Activated CD8-positive, alpha-beta memory T cell treated with anti-CD3 and anti-CD28 coated beads for 1 hour (primary cell): Measurements from ENCODE around the gene ANKRD24.
"Not testable (repeated sequence)": the region's sequence is repeated elsewhere in the genome, so short reads cannot be mapped to it uniquely, and the experiment has no call there.

Experiments
- DNase-seq, 2 donors: peaks; one replicate each; pipeline ENCODE4 v3.0.0-alpha.2; 2020; ENCODE audit warnings: low read depth in 1 of 2; ENCODE audit errors: extremely low read depth in 1 of 2

The ANKRD24 gene

DNA sequence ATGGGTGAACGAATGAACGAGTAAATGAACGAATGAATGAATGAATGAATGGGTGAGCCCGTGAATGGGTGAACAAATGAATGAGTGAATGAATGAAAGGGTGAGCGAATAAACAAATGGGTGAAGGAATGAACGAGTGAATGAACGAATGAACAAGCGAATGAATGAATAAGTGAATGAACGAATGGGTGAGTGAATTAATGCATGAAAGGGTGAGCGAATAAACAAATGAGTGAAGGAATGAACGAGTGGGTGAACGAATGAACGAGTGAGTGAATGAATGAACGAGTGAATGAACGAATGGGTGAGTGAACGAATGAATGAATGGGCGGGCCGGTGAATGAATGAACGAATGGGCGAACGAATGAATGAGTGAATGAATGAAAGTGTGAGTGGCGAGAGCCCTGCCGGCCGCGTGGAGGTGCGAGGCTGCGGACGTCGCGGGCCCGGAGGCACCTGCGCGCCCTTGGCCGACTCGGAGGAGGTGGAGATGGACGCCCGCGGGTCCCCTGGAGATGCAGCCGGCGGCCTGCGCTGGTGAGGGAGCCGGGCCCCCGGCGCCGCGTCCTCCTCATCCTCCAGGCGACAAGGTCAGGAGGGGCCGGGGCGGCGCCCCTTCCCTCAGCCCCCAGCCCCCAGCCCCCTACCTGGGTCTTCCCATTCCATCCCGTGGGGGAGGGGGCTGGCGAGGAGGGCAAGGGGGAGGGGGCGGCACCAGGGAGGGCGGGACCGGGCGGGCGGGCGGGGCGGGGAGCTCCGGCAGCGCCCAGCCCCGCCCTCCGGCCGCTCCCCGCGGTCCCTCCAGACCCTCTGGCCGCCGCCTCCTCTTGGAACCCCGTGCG, 15.4 kb downstream of the ANKRD24 start:
- no peak for DNase-seq

GRCh38 chr19:4198467-4199126, 16.1 kb downstream of the ANKRD24 start:
- no peak for DNase-seq

- no peak for DNase-seq
These were observed 17.3 kb downstream of the ANKRD24 start for GRCh38 chr19:4199699-4200293.

DNA sequence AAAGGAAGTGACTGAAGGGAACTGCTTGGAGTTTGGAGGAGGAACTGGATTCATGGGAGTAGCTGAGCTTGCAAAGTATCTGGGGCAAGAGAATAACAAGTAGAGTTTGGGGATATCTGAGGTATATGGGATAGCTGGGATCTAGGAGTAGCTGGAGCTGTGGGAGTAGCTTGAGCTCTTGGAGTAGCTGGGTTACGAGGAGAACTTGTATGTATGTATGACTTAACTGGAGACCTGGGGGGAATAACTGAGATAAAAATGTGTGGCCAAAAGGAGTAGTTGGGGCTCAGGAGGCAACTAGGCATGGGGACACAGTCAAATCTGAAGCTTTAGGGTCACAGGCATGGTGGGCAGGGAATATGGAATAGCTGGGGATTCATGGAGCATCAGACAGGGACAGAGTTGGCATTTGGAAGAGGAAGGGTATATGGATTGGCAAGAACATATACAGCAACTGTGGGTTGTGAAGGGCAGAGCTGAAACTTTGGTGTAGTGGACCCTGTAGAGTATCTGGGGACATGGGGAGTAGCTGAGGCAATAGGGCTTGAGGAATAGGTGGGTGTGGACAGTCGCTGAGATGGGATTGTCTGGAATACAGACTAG, 18.6 kb downstream of the ANKRD24 start:
- no peak for DNase-seq

GRCh38 chr19:4201798-4202197, 19.3 kb downstream of the ANKRD24 start:
- no peak for DNase-seq

DNA sequence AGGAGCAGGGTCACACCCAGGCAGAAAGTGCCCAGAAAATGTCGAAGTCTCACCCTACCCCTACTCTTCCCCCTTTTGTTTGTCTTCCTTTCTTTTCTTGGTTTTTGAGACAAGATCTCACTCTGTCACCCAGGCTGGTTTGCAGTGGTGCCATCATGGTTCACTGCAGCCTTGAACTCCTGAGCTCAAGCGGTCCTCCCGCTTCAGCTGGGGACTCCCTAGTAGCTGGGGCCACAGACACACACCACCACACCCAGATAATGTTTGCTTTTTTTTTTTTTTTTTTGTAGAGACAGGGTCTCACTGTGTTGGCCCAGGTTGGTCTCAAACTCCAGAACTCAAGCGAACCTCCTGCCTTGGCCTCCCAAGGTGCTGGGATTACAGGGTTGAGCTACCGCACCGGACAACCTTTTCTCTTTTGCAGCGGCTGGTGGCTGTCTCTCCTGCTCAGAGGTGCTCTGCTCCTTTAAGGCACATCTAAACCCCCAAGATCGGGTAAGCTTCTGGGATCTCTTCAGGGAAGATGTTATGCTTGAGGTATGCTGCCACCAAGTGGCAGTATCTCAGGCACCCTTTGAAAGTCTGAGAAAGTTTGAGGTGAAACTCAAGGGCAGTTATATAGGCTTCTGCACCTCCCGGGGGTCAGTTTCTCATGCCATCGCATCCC, 24.5 kb downstream of the ANKRD24 start:
- no peak for DNase-seq

GRCh38 chr19:4208385-4209094, 26.1 kb downstream of the ANKRD24 start:
- DNase-seq = no peak

DNA sequence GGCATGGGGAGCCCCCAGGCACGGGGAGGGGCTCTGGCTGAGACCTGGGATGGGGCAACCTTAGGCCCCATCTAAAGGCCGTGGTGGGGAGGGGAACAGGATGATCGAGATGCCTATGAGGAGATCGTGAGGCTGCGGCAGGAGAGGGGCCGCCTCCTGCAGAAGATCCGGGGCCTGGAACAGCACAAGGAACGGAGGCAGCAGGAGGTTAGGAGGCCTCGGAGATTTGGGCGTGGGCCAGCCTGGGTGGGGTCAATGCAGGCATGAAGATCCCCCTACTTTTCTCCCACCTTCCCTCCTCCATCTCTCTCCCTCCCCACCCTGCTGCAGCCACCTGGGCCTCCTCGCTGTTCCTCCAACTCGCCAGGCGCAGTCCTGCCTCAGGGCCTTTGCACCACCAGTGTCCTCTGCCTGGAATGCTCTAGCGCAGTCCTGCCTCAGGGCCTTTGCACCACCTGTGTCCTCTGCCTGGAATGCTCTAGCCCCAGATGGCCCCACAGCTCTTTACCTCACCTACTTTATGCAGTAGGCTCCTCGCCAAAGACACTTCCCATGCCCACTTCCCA, 27.8 kb downstream of the ANKRD24 start:
- DNase-seq = no peak

- no peak for DNase-seq
These were observed 30.6 kb downstream of the ANKRD24 start for GRCh38 chr19:4213116-4213515.

- DNase-seq = no peak
These were observed 33.3 kb downstream of the ANKRD24 start for GRCh38 chr19:4215807-4216206.

- DNase-seq = no peak
These were observed 34.4 kb downstream of the ANKRD24 start for GRCh38 chr19:4216846-4217245.

DNA sequence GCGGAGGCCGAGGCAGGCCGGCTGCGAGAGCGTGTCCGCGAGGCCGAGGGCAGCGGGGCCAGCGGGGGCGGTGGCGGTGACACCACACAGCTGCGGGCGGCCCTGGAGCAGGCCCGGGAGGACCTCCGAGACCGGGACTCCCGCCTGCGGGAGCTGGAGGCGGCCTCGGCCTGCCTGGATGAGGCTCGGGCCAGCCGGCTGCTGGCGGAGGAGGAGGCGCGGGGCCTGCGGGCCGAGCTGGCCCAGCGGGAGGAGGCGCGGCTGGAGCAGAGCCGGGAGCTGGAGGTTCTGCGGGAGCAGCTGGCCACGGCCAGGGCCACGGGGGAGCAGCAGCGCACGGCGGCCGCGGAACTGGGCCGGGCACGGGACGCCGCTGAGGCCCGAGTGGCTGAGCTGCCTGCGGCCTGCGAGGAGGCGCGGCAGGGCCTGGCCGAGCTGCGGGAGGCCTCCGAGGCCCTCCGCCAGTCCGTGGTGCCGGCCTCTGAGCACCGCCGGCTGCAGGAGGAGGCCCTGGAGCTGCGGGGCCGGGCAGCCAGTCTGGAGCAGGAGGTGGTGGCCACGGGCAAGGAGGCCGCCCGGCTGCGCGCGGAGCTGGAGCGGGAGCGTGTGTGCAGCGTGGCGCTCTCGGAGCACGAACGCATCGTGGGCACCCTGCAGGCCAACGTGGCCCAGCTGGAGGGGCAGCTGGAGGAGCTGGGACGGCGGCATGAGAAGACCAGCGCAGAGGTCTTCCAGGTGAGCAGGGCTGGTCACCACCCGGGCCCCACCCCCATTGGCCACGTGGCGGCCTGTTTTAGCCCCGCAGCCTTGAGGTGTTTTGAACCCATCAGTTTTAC, 35.2 kb downstream of the ANKRD24 start:
- no peak for DNase-seq

GRCh38 chr19:4218523-4218922, 36.0 kb downstream of the ANKRD24 start:
- not testable (repeated sequence) for DNase-seq

DNA sequence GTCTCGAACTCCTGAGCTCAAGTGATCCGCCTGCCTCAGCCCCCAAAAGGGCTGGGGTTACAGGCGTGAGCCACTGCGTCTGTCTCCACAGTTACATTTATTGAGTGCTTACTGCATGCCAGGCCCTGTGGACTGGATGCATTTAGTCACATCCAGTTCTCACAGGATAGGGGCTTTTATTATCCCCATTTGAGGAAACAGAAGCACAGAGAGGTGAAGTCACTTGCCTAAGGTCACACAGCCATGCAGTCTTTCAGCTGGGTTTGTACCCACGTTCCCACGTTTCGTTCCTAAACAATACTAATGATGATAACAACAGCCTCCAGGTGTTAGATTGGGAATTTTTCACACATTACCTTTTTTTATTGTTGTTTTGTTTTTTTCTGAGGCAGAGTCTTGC, 37.7 kb downstream of the ANKRD24 start:
- DNase-seq = no peak

DNA sequence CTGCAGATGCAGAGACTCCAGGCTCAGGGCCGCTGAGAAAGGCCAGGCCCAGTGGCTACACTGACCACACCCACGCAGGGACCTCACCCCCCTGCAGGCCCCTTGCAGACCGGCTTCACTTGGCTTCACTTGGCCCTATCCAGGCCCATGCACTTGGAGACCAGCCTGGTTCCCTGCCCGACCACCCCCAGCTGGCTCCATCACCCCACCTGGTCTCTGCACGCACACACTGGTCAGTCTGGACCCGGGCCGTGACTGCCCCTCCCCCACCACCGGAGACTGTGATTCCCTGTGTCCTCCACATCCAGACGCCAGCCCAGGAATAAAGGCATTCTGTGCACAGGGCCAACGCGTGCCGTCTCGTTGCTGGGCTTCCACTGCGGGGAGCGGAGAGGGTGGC, 42.0 kb downstream of the ANKRD24 start:
- DNase-seq = no peak

DNA sequence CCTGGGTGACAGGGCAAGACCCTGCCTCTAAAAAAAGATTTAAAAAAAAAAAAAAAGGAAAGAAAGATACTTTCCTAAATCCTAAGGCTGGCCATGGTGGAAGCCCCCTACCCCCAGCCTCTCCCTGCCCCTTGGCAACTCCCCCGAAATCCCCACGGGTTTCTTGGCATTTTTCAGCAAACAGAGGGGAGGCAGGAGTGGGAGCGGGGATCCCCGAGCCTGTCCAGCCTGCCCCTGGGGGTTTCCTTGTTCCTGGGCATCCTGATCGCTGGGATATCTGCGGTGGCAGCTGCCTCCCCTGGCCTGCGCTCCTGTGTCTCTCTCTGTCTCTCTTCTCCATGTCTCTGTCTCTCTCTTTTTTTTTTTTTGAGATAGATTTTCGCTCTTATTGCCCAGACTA, 43.4 kb downstream of the ANKRD24 start:
- DNase-seq = no peak

- no peak for DNase-seq
These were observed 45.3 kb downstream of the ANKRD24 start for GRCh38 chr19:4227771-4228170.

- no peak for DNase-seq
These were observed 46.3 kb downstream of the ANKRD24 start for GRCh38 chr19:4228765-4229178.
